Measurements from ENCODE around the gene IL22RA2.

GRCh38 chr6:137136065-137136464 lies 37.4 kb downstream of the IL22RA2 start:
- TF ChIP-seq PRRX2 (CRISPR knock-in tag; IDR thresholded peaks at IDR 0.05) = no peak
- TF ChIP-seq CTCF (IDR thresholded peaks at IDR 0.05) = no peak
- TF ChIP-seq PREB (CRISPR knock-in tag; IDR thresholded peaks at IDR 0.05; ENCODE audit: borderline replicate concordance) = no peak
- TF ChIP-seq AR (CRISPR knock-in tag; IDR thresholded peaks at IDR 0.05) = no peak

Data from WTC11 (cell line).